ENCODE data around the gene ARPC4.
"Not testable (repeated sequence)": the region's sequence is repeated elsewhere in the genome, so short reads cannot be mapped to it uniquely, and the experiment has no call there.

Gene ARPC4

DNA sequence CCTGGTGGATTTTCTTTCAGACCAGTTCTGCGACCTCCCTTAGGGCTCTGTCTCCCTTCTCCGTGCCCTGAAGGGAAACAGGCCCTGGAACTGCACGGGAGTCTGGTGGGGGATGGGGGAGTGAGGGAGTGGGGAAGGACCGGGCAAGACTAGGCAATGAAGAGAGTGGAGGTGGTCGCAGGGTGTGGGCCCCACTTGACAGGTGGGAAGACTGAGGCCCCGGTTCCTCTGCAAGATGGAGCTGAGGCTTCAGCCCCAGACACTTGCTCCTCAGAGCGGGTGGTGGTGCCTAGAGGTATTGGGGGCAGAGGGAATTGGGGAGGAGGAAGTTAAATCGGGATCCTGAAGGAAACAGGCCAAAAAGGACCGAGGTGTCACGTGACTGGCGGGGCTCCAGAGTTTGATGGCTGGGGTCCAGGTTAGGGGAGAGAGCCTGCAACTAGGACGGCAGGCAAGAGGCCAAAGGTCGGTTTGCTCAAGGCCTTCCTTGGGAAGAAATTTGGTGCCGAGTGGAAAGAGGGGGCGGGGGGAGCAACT, 22.5 kb upstream of the ARPC4 start:
- DNase-seq (ENCODE audit: low read depth in 2 of 2), result no peak

DNA sequence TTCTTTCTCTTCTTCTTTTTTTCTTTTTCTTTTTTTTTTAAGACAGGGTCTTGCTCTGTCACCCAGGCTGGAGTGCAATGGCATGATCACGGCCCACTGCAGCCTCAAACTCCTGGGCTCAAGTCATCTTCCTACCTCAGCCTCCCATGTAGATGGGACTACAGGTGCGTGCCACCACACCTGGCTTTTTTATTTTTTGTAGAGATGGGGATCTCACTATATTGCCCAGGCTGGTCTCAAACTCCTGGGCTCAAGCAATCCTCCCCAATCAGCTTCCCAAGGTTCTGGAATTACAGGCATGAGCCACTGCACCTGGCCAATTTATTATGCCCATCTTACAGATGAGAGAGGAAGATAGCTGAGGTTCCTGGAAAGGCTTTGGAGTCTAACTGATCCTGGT, 21.9 kb upstream of the ARPC4 start:
- not testable (repeated sequence) for DNase-seq (ENCODE audit: low read depth in 2 of 2)

DNA sequence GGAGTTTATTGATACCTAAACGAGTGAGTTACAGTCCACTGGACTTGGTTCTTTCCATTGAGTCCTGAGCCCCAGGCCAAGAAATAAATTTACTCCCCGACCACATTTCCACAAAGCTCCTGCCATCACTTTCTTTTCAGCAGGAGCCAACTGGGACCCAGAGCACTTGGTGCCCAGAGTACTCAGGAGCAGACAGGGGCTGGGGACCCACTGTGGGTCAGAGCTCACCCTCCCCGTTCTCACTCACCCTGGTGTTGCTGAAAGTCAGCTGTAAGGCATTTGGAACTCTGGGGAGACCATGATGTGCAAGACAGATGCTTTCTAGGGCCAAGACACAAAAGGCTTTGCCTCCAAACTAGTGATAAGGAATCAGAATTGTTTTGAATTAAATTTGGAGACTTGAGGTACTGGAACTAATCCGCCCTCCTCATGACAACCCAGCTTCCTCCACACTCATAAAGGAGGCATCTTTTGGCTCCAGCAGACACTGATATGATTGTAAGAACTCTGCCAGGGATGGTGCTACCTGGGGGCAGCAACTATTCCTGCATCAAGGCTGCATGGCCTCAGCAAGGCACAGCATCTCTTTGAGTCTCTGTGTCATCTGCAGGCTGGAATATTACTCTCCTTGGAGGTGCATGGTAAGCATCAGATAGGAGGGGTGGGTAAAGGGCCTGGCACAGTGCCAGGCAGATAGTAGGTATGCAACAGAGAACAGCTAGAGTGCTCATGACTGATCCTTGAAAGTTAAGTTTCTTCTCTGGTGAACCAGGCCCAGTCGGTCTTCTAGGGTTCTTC, 15.8 kb upstream of the ARPC4 start:
- no peak for DNase-seq (ENCODE audit: low read depth in 2 of 2)

DNA sequence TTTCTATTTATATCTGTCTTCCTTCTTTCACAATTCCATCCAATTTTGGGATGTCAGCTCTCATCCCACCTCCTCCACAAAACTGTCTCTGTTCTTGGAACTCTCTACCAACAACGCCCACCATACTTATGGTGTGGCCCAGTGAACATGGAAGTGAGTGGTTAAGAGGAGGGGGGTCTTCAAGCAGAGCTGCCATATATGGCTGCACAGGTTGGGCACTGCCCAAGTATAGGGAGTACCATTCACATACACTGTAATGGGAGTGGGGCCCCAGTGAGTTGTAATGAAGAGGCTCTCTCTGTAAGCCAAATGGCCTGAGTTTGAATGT, 15.2 kb upstream of the ARPC4 start:
- DNase-seq (ENCODE audit: low read depth in 2 of 2), result no peak

DNA sequence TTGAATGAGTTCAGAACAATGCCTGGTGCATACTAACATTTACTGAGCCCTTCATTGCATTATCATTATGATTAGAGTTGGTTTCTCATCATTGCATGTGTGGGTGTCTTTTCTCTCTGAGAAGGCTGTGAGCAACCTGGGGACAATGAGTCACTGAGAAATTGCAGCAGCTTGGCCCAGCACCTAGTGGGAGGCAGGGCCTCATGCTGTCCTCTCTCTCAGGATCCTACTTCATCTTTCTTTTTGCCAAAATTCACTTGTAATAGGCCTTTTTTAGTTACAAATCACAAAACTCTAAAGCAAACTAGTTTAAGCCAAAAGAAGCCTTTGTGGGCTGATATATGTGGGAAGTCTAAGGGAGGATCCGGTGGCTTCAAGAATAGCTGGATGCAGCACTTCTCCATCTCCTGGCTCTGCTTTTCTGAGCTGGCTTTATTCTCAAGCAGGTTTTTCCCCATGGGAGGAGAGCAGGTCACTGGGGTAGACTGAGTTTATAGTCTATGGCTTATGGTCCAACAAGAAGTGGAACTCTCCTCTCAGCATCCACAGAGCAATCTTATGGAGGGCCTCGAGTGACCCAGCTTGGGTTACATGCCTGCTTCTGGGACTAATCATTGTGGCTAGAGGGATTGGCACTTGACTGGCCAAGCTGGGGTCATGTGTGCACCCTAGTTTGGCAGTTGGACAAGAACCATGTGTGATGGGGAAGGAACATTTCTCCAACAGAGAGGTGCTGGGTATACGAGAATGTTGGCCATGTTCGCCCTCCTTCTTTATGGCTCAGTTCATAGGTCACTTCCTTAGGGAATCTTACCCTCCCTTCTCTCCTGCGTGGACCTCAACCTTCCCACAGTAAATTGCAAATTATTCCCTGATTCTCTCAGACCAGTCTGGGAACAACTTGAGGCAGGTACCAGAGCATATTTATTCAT, 14.5 kb upstream of the ARPC4 start:
- DNase-seq (ENCODE audit: low read depth in 2 of 2), result no peak

DNA sequence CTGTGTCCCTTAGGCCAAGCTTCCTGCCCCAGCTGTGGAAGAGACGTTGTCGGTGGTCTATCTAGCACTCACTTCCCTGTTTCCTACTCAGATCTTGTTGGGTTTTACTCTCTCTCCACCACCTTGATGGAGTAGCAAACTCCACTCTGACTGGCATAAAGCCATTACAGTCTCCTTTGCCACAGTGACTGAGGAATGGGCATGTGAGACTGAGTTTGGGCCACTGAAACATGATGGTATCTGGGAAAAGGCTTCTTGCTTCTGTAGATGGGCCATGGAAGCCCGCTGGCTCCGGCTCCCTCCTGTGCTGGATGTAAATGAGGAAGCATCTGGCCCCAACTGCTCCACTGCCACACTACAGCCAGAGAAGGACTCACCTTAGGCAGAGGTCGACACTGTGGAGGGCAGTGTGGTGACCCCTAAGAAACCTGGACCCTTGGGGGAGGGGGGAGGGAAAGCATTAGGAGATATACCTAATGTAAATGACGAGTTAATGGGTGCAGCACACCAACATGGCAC, 13.7 kb upstream of the ARPC4 start:
- DNase-seq (ENCODE audit: low read depth in 2 of 2), result no peak

DNA sequence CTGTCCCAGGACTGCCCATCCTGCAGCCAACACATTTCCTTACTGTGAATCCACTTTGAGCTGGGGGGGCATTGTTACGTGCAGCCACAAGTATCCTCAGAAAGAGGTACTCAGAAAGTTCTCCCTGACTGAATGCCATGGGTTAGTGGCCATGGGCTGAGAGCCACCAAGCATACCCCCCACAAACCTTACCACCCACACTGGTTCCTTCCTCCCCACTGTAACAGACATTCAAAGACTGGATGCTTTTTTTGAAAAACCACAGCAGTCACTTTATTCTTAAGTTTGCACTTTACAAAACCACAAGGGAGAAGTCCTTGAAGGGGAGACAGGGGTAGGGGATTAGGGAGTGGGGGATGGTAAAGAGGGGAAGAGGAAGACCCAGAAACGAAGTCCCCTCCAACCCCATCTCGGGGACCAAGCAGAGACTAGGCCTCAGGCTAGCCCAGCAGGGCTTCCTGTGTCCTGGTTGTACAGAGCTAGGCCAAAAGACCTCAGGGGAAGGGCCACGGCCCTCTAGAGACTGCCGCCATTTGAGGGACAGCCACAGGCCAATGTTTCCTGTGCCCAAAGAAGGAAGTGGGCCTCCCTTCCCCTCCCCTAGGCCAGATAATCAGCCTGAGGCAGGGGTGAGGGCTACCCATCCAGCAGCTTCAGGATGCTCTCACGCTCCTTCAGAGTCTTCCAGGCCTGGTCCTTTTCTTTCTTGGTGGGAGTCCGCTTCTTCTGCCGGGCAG, 13.0 kb upstream of the ARPC4 start:
- no peak for DNase-seq (ENCODE audit: low read depth in 2 of 2)

DNA sequence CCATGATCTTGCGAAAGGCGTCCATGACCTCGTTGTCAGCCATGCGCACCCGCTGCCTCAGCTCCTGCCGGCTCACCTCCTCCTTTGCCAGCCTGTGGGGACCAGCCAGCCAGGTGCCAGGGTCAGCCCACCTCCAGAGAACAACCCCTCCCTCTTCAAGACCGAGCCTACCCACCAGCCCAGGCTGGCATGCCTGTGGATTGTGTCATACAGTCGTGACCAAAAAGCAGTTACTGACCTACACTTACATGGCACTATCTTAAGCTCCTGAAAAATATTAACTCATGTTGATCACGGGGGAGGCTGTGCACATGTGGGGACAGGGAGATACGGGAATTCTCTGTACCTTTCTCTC, 12.4 kb upstream of the ARPC4 start:
- no peak for DNase-seq (ENCODE audit: low read depth in 2 of 2)

DNA sequence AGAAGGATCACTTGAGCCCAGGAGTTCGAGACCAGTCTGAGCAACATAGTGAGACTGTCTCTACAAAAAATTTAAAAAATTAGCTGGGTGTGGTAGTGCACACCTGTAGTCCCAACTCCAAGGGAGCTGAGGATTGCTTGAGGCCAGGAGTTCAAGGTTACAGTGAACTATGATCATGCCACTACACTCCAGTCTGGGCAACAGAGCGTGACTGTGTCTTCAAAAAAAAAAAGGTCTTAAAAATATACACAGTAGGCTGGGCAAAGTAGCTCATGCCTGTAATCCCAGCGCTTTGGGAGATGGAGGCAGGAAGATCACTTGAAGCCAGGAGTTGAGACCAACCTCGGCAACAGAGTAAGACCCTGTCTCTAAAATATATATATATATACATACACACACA, 12.0 kb upstream of the ARPC4 start:
- no peak for DNase-seq (ENCODE audit: low read depth in 2 of 2)

DNA sequence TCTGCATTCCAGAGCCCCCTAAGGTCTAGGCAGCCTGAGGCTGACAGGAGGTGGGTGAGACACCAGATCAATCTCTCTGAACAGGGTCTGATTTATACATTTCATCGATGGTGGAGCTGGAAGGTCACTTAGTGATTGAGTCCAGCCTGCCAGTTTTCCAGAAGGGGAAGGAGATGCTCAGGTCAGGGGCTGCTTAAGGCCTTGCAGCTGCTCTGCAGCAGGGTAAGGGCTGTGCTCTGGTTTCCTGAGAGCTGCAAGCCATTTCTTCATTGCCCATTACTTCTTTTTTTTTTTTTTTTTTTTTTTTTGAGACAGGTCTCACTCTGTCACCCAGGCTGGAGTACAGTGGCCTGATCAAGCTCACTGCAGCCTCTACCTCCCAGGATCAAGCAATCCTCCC, 11.3 kb upstream of the ARPC4 start:
- DNase-seq (ENCODE audit: low read depth in 2 of 2), result no peak

DNA sequence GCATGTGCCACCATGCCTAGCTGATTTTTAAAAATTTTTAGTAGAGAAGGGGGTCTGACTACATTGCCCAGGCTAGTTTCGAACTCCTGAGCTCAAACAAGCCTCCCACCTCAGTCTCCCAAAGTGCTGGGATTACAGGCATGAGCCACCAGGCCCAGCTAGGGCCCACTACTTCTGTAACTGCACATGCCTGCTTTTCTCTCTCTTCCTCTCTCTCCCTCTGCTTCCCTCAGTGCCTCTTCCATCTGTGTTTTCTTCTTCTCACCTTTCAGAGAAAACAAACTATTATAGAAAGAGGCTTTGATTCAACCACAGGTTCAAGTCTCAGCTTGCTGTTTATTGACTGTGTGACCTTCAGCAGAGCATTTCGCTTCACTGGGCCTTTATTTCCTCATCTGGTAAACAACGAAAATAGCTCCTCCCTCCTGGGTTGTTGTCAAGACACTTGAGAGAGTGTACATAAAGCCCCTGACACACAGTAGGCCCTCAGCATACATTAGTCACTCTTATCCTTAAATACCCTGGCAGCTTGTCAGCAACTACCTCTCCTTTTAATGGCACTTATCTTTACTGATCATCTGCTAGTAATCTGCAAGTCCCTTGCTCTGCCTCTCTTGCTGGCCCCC, 10.8 kb upstream of the ARPC4 start:
- no peak for DNase-seq (ENCODE audit: low read depth in 2 of 2)

DNA sequence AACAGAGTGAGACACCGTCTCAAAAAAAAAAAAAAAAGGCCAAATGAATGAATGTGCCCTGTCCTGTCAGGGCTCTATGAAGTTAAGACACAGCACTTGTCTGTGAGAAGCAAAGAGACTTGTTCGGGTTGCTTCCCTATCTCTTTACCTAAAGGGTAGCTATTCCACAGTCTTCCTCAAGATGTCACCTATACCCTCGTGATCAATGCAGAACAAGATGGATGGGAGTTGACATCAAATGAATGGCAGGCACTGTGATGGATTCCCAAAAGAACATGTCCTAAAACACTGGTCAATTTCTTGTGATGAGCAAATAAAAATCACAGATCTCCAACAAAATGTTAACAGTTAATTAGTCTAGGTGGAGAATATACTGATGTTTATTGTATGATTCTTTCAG, 10.1 kb upstream of the ARPC4 start:
- DNase-seq (ENCODE audit: low read depth in 2 of 2), result no peak

DNA sequence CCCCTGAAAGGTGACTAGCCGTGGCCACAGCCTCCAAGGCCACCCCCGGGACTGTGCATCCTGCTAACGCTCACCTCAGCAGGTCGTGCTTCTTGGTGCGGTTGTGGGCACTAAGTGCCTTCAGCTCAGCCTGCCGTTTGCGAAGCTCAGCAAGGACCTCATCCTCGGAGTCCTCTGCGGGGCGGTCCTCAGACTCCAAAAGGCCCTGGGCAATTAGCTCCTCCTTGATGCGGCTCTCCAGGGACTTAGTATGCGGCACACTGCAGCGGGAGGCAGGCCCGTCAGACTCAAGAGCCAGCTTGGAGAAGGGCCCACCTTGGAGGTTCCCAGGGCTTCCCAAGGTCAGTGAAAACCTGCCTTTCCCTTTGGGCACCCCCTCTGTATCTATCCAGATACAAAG, 8.9 kb upstream of the ARPC4 start:
- no peak for DNase-seq (ENCODE audit: low read depth in 2 of 2)

DNA sequence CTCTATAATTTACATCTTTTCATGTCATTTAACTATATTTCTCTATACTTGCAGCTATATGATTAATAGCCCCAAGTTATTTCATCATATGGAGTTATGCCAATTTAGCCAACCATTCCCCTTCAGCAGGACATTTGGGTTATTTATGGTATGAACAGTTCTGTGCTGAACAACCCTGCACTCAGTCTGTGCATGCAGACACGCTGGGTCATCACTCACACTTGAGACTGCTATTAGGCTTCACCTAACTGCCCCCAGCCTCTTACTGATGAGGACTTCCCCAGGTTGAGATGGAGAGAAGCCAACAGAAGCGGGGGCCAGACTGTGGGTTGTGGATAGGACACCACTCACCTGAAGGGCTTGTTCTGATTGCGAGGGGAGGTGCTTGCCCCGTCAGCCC, 7.9 kb upstream of the ARPC4 start:
- DNase-seq (ENCODE audit: low read depth in 2 of 2), result no peak

DNA sequence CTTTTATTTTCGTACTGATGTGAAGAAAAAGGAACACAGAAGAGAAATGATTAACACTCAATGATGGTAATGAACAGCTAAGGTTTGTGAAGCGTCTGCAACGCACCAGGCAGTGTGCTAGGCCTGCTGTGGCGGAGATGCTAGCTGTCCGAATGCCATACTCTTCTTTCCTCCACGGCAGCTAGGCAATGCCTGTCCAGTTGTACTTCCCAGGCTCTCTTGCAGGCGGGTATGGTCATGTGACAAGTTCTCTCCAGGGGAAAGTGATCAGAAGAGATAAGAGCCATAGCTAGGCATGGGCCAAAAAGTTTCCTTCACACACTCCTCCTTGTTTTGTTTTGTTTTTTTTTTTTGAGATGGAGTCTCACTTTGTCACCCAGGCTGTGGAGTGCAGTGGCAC, 7.3 kb upstream of the ARPC4 start:
- DNase-seq (ENCODE audit: low read depth in 2 of 2), result no peak

DNA sequence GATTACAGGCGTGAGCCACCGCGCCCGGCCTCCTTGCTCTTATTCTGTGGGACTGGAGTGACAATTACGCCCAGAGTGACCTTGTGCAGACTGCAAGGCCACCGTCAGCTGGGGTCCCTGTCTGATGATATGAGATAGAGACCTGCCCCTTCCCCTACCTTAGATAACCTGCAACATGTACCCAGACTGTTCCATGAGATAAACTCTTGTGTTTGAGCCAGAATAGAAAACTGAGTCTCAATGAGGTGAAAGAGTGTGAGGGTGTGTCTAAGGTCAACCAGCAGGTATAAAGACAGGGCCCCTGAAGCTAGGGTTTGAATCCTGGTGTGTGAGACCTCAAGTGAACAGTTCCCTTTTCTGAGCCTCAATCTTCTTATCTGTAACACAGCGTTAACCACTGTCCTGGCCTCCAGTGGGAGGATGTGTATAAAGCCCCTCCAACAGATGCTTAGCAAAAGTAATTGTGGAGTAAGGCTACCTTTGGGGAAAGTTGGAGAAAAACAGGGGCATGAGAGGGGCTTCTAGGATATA, 6.6 kb upstream of the ARPC4 start:
- no peak for DNase-seq (ENCODE audit: low read depth in 2 of 2)

DNA sequence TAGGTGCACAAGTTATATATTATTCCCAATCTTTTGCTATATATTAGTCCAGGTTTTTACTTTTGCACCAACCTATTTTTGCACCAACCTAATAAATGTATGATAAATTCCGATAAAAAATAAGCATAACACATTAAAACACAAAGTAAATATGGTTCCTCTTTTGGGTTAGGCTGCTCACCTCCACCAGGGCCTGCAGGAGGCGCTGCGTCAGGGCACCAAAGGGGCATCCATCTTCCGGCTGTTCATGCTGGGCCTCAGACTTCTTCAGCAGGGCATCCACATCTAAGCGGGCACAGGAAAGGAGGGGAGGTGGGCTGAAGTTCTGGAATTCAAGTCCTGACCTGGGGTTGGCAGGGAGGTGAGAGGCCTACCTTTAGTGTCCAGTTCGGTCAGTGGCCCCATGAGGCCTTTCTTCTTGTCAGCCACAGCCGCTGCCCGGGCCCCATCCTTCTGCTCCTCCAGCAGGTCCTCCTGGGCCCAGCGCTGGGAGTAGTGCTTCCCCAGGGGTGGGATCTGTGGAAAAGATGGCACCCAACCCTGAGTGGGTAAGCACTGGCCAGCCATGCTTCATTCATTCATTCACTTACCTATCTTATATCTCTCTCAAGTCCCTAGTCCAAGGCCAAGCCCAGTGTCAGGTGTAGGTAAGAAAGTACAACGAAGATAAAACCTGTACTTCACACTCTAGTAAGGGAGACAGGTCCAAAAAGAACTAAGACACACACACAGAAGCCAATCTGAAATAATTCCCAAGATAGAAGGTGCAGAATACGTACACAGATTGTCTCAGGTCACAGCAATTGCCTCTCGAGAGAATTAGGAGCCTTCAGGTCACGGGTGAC, 5.8 kb upstream of the ARPC4 start:
- DNase-seq (ENCODE audit: low read depth in 2 of 2), result no peak

DNA sequence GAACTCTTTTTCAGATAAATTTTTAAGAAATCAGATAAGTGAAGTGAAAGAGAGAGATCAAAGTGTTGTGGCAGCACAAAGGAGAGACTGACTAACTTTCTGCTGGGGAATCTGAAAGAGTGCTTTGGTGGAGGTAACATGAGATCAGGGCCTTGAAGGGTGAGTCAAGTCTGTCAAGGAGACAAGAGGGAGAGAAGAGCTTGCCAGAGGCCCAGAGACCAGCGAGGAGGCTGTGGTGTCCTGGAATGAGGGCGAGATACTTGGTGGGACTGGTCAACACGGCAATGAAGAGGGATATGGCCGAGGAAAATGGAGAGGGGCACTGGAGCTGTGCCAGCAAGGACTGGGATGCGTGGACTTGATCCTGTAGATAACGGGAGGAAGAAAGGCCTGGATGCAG, 5.2 kb upstream of the ARPC4 start:
- DNase-seq (ENCODE audit: low read depth in 2 of 2), result no peak

DNA sequence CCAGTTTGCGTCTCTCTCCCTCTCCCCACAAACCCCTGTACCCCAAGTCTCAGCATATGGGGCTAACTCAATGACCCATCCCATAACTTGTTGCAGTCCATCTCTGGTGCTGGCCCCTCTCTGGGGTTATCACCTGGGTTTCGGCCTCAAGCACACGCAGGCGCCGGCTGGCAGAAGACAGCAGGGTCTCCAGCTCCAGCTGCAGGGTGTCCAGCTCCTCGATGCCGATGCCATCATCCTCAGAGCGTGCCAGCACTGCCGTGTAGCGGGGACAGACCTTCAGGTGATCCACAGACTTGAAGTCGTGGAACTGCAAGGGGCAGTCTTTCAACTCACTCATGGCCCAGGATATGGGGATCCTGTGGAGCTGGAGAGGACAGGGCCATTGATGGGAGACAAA, 1.8 kb upstream of the ARPC4 start:
- DNase-seq (ENCODE audit: low read depth in 2 of 2), result no peak

DNA sequence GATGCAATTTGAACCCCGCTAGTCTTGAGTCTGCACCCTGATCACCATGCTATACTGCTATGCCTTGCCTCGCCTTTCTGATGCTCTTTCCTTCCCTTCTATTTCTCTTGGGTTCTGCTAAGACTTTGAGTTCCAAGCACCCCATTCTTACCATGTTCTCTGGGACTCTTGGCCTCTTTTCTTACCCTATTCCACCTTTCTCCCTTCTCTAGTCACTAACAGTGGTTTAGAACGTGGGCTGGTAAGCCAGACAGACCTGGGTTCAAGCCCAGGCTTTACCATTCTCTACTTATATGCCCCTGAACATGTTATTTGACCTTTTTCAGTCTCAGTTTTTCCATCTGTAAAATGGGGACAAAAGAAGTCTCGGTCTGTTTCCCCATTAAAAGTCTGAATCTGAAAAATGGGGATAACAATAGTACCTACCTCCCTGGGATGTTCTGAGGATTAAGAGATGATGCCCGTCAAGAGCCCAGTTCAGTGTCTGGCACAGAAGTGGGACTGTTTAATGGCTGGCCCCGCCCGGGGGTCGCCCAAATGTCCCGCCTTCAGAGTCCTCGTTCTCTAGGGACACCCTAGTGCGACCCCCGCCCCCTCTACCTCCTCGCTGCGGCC, 985 bp upstream of the ARPC4 start:
- no peak for DNase-seq (ENCODE audit: low read depth in 2 of 2)

Measured in fibroblast of skin of left quadriceps (primary cell).